NCI-H1930 (cell line): ENCODE data around the gene FBXO2.

ENCODE experiments used
- DNase-seq, 2 experiments: peaks; one replicate each; lab custom pipeline; 2025; lab: John Stamatoyannopoulos, UW

FBXO2 gene

DNA sequence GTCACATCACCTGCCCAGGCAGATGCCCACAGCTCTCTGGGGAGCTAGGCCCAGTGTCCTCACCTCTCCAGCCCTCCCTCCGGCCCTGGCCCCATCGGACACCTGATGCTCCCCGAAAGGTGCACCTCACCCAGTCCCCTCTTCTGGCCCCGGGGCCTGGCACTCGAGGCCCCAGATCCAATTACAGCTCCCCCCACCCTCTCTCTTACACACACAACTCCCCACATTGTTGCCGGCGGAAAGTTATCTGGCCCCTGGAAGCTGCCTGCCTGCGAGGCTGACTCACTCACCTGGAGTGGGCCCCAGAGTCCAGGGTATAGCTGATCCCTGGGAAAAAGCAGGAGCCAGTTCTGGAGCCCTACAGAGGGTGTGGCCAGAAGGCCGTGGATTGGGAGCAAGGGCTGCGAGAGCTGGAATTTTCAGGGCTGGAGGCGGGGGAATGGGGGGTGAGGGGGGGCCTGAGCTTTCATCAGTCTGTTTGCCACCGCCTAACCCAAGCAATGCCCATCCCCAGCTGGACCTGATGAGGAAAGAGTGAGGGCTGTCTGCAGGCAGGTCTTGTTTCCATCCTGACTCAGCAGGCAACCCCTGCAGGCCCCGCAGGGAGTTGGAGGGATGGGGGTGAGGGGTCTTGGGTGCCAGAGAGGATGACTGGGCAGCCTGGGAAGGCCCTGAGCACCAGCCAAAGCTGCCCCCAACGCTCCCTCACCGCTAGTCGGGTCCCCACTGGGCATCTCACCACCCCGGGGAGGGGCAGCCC lies 948 bp downstream of the FBXO2 start:
- no peak for DNase-seq

- DNase-seq: no peak
Observed at GRCh38 chr1:11652203-11652780, 1.9 kb downstream of the FBXO2 start.

DNA sequence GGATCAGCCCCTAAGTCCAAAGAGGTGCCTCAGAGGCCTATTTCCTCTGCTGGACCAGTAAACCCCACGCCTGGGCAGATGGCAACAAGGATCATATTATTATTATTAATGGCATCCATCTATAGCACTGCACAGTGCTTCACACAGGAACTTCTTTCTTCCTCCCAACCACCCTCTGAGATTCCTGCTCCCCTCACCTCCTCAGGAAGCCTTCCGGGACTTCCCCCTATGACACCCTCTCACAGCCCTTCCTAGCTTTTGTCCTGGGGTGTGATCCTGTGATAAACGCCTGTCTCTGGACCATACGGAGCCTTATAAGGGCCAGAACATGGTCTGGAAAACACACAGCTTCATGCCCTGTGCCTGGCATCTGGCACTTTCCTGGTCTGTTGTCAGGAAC lies 3.2 kb downstream of the FBXO2 start:
- DNase-seq: no peak

GRCh38 chr1:11650331-11650991 lies 3.8 kb downstream of the FBXO2 start:
- no peak for DNase-seq

DNA sequence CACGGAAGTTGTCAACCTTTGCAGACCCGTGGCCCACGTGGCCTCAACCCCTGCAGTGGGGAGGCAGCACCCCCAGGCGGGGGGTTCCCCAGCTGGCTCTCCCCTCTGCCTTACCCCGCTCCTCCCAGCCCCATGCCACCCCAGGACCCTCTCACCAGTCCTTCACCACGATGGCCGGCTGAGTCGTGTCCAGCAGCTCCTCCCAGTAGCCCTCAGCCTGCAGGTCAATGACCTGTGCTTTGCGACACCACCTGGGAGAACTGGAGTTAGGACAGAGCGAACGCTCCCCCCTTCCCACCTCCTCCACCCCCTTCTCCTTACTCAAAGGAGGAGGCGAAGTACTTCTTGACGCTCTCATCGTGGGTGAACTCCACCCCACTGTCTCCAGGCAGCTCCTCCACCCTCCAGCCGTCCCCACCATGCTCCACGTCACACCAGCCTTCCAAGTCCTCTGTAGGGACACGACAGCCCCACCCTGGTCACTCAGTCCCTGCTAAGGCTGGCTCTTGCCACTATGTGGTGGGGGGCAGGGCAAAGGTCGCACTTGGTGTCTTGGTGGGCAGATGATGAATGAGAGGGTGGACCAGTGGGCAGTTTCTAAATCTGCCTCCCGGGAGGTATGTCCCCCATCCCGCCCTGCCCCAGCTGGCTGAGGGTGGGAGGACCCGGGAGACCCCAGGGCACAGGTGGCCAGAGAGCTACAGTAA lies 4.5 kb downstream of the FBXO2 start:
- no peak for DNase-seq

GRCh38 chr1:11649237-11649623 lies 5.0 kb downstream of the FBXO2 start:
- DNase-seq: no peak

DNA sequence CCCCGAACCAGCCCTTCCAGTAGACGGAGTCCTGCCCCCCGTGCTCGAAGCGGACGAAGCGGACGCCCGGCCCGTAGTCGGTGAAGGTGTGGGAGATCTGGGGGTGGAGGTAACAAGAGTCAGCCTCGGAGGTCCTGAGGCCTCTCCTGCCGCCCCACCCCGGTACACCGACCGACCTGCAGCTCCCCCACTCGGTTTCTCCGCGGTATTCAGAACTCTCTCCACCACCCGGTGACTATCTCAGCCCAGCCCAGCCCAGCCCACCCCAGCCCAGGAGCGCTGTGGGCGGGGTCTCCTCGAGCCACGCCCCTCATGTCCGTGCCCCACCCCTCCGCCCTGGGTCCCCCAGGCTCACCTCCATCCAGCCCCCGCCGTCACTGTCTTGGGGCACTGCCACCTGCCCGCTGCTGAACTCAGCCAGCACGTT lies 5.5 kb downstream of the FBXO2 start:
- no peak for DNase-seq

DNA sequence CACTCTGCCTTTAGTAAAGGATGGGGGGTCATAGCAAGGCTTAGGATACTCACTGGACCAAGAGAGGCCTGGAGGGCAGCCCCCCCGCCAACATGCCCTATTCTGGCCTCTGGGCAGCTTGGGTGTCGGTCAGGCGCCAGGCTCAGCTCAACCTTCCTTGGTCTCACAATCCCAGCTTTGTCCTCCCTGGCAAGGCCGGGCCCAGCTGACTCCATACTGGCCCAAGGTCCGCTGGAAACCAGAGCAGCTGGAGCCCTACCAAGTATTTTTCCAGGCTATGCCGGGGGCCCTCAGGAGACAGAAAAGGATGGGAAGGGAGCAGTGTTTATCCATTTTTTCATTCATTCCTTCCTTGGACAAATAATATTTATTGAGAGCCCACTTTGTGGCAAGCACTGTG lies 6.2 kb downstream of the FBXO2 start:
- DNase-seq: no peak

GRCh38 chr1:11647333-11647732 lies 6.9 kb downstream of the FBXO2 start:
- DNase-seq: no peak

DNA sequence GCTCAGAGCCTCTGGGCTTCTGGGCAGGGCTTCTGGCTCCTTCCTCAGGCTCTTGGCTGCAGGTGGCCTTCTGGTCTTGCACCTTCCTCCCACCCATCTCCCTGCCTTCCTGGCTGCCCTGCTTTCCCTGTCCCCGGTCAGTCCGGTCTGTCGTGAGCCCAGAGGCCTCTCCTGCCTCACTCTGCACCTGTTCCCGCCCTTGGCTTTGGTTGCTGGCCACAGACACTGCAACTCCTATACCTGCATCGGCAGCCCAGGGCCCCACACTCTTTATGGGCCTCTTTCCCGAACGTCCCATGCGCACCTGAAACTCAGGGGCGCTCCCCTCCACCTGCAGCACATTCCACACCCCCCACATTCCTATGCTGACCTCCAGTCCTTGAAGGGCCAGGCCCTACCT lies 7.9 kb downstream of the FBXO2 start:
- DNase-seq: no peak

DNA sequence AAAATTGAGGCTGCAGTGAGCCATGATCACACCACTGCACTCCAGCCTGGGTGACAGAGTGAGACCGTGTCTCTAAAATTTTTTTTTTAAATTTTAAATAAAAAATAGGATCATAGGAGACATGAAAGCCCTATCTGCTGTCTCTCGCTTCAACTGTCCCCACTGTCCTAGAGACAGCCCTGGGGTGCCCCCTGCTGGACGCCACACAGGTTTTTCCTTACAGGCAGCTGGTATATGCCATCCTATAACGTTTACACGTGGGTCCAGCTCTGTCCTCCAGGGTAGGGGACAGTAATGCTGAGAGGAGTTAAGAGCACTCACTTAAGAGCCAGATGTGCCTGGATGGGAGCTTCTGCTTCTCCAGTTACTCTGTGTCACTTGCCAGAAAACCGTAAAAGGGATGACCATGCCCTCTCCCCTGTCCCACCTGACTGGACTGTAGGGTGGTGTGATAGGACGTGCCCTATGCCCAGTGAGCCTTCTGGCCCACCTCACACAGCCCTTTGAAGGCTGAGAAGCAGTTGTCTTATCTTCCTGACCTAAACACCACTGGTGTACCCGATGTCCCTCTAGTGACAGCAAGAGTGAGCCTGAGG lies 8.5 kb downstream of the FBXO2 start:
- DNase-seq: peak; percentile 62 to 69

- DNase-seq: no peak
Observed at GRCh38 chr1:11645270-11645669, 9.0 kb downstream of the FBXO2 start.

DNA sequence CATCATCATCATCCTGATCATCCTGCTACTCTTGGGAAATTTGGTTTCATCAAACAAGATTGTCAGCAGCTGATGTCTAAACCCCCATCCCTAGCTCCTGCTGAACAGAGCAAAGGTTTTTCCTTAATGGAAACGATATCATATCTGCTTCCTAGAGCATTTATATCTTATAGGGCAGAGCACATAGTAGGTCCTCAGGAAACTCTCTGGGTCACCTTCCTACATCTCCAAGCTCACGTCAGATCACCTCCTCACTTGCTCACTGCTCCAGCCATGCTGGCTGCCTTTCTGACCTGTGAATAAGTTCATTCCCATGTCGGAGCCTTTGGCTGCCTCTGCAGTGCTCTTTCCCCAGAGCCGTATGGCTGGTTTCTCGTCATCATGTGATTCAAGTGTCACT lies 10.4 kb downstream of the FBXO2 start:
- no peak for DNase-seq

GRCh38 chr1:11642418-11643017 lies 11.7 kb downstream of the FBXO2 start:
- DNase-seq: peak; percentile 21 to 55

- DNase-seq: no peak
Observed at GRCh38 chr1:11641776-11642305, 12.4 kb downstream of the FBXO2 start.

GRCh38 chr1:11640944-11641343 lies 13.3 kb downstream of the FBXO2 start:
- no peak for DNase-seq

- no peak for DNase-seq
Observed at GRCh38 chr1:11640101-11640500, 14.1 kb downstream of the FBXO2 start.

DNA sequence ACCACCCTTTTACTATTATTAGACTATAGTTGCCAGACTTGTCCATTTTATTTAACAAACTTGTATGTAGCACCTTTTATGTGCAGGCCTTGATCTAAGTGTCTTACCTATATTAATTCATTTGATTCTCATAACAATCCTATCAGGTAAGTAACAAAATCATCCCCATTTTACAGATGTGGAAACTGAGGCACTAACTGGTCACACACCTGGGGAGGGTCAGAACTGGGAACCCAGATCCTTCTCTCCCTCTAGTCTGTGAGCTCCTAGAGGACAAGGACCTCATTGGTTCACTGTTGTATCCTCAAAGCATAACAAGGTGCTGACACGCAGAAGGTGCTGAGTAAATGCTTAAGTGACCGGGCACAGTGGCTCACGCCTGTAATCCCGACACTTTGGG lies 14.9 kb downstream of the FBXO2 start:
- no peak for DNase-seq

GRCh38 chr1:11638121-11638520 lies 16.1 kb downstream of the FBXO2 start:
- DNase-seq: no peak

DNA sequence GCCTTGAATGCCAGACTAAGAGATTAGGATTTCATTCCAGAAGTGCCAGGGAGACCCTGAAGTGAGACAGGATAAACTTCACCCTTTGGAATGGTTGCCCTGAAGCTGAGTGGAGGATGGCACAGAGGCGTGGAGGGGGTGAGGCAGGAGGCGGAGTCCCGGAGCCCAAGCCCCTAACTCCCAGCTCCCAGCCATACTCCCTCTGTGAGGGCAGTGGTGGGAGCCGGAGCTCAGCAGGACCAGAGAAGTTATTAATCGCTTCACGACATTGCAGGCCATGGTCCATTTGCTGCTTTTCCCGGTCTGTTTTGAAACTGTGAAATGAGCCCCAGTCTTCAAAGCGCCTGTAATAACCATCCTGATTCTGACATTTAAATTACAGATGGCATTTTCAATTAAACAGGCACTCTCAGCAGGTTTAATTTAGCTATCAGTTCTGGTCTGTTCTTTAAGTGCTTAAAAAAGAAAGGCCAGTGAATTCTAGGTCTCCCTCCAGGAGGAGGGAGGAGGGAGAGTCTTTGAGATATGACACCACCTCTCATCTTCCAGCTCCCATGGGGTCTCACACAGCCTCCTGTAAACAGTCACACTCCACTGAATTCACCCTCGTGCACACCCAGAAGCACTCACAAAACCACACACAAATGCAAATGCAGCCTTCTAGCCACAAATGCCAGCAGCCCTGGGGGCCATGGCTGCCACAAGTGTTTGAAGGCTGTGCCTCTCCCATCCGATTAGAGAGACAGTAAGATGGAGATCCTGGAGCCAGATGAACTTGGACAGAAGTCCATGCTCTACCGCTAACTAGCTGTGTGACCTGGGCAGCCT lies 19.6 kb downstream of the FBXO2 start:
- no peak for DNase-seq
